Stimulated activated CD8-positive, alpha-beta memory T cell treated with anti-CD3 and anti-CD28 coated beads, Interleukin-4, amount 100 ng/mL, for 1 hour (primary cell): Measurements from ENCODE around the gene OIT3.

Source experiments
- DNase-seq, 2 donors: peaks; one replicate each; pipeline ENCODE4 v3.0.0-alpha.2; 2020; ENCODE audit warnings: low read depth in 2 of 2, low spot score in 1 of 2

OIT3 gene

DNA sequence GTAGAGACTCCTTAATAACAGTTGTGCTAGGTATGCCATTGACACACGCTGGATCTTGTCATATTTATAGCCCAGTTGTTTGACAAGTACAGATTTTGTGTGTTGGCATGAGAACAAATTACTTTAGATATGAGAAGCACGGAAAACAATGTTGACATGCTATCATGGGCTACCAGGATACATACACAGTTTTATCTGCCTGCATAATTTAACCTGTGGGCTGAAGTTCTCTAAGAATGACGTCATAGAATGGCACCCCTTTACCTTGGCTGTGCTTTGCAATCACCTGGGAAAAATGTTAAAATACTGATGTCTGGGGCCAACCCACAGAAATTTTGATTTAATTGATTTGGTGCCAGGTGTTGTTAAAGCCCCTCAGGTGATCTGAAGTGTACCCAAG lies 58.2 kb downstream of the OIT3 start:
- no peak for DNase-seq

DNA sequence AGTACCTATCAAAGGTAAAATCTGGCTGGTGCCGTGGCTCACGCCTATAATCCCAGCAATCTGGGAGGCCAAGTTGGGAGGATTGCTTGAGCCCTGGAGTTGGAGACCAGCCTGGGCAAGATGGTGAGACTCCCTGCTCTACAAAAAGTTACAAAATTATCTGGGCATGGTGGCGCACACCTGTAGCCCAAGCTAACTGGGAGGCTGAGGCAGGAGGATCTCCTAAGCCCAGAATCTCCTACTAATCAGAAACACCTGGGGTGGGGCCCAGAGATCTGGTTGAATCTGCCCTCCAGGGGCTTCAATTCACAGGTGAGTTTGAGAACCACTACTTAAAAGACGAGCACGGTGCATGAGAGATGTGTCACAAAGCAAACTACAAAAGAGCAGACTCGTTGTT lies 58.6 kb downstream of the OIT3 start:
- DNase-seq: no peak

DNA sequence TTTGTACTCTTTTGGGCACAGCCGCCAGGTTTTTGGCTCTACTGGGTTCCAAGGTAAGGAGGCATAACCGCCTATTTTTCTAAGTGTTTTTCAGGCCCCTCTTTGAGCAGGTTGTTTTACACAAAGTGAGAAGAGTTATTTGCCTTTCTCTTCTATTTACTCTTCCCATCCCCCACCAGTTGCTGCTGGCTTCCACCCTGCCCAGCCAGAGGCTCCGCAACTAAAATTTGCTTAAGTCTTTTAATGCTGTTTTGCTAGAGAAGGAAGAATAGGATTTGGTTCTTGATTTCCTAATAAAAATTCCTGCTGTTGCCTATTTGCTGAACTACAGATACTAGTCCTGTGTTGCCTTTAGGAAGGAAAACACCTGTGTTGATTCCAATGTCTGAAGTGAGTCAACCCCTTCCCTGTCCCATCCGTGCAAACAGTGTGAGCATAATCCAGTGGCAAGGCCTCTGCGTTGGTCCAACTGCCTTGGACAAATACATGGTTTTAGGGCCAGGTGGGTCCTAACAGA lies 59.2 kb downstream of the OIT3 start:
- no peak for DNase-seq

DNA sequence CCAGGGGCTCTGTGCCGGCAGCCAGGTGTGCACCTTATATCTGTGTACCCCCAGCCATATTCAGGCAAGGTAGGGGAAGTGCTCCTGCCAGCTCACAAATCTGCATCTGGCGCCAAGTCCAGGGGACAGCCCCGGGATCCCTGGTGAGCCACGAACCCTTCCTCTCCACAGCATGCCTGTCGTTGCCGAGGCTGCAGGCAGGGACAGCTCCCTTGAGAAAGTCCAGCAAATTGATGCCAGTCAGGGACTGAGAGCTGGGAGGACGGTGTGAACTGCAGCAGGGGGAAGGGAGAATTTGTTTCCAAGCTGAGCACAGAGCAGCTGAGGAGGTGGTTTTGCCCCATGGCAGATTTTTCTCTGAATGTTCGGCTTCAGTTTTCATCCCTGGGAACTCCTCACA lies 60.1 kb downstream of the OIT3 start:
- DNase-seq: no peak

- no peak for DNase-seq
Observed at GRCh38 chr10:72954230-72954595, 60.7 kb downstream of the OIT3 start.

GRCh38 chr10:72954596-72955554 lies 61.3 kb downstream of the OIT3 start, which contains the start of gene PLA2G12B:
Gene PLA2G12B, minus strand, starts transcription at chr10:72954806. Its CDS starts 121 bp downstream, at chr10:72954685.
- DNase-seq: no peak

DNA sequence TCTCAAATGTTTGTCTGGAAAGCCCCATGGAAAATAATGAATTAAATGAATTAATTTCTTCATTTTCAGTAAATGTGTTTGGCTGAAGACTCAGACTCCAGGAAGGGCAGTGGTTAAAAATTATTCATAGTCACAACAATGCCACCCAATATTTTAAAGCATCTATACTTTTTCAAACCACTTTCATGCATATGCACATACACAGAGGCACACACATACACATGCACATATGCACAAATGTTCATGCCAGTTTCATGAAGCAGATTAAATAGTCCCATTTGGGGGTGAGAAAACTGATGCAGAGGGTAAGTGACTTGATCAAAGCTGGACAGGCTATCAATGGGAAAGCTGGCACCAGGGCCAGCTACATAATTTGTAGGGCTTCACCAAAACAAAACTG lies 62.5 kb downstream of the OIT3 start:
- DNase-seq: no peak

DNA sequence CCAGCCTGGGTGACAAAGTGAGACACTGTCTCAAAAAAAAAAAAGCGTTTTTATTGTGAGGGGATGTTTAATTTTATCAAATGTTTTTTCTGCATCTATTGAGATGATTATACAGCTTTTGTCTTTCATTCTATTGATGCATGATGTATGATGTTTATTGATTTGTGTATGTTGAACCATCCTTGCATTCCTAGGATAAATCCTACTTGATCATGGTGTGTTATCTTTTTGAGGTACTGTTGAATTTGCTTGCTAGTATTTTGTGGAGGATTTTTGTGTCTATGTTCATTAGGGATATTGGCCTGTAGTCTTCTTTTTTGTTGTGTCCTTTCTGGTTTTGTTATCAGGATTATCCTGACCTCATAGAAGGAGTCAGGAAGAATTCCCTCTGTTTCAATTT lies 83.3 kb downstream of the OIT3 start:
- DNase-seq: no peak

DNA sequence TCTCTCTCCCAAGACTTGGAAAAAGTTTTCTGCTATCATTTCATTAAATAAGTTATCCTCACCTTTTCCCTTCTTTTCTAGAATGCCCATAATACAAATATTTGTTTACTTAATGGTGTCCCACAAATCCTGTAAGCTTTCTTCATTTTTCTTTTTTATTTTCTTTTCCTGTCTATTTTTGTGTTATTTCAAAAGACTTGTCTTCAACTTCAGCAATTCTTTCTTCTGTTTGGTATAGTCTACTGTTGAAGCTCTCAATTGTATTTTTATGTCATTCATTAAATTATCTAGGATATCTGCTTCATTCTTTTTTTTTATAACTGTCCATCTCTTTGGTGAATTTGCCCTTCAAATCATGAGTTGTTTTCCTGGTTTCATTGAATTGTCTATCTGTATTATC lies 86.2 kb downstream of the OIT3 start:
- DNase-seq: no peak

GRCh38 chr10:72980348-72980747 lies 86.8 kb downstream of the OIT3 start:
- DNase-seq: no peak

DNA sequence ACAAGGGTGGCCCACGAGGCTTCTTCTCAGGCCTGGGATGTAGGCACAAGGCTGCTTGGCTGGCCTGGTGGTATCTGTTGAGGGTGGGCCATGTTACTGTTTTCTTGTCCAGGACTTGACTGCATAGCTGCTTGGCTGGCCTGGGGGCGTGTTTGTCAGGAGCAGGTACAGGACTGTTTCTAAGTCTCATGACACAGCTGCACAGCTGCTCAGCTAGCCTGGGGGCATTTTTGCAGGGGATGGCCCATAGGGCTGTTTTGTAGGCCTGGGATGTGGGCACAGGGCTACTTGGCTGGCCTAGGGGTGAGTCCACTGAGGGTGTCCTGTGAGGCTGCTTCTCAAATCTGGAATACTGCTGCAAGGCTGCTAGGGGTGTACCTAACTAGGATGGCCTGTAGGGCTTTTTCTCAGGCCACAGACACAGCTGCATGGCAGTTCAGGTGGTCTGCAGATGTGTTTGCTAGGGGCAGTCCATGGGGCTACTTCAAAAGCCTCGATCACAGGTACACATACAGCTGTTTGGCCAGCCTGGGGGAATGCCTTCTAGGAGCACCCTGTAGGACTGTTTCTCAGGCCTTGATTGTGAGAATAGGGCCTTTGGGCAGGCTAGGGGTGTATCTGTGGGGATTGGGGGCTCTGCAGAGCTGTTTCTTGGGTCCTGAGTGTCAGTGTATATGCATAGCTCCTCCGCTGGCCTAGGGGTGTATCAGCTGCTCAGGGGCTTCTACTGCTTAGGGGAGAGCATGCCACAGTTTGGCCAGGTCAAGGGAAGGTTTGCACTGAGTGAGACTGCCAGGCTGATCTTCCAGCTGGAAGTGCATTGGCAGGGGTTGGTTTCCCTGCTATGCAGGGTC lies 87.7 kb downstream of the OIT3 start:
- no peak for DNase-seq

DNA sequence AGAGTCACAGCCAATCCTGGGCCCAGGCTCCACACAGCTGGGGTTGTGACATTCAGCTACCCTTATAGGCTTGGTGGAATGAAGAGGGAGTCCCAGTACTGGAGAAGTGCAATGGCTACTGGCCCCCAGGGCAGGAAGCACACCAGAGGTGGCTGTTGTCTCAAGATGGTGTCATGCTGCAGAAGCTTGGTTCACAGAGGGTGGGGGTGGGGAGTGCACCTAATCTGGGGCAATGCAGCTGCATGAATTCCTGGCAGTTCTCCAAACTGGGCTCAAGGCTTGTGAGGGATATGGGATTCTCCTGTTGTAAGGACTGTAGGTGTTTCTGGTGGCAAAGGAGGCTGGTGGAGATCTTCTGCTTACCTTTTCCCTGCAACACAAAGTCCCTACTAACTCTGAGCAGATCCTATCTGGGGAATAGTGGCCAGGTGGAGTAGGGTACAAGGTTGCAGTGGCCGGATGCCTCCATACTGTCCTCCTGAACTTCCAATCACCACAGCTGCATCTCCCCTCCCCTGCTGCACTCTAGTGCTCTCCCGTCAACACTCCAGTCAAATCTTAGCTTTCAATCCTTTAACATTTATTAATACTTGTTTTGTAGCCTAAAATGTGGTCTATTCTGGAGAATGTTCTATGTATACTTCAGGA lies 88.5 kb downstream of the OIT3 start:
- no peak for DNase-seq
